Measurements from ENCODE around the gene YIF1A. TPM values are rescaled to one million over a fixed set of nuclear protein-coding genes. Genes with fewer than 3 reads are reported as not detected.
A peak's percentile ranks its signal among the peaks of the same experiment; 100 is the strongest.

The YIF1A gene
- total and polyA plus RNA-seq, 8 donors, result 11.6 to 122 (median 60.9) TPM

- H3K27me3 ChIP-seq, result peaks cover 0 to 12% (median 0%) of the 10 kb centered on the region in 3 donors
- H3K36me3 ChIP-seq, result no peaks in the 10 kb centered on the region
- H3K27ac ChIP-seq, result peak overlapping the region; percentile 65 to 94 (median 84)
- H3K4me1 ChIP-seq, result peaks cover 44 to 61% (median 58%) of the 10 kb centered on the region in 4 donors
- peak overlapping the region in 1 of 4 donors; percentile 56 for H3K4me3 ChIP-seq
- 42 to 49% (median 43%) methylated on average over 13 to 16 of the region's 16 CpGs for WGBS, 5 donors
- DNase-seq, result peak; percentile 36 to 91
- intact Hi-C loops (cut with DNase I; ENCODE audit: low total_unique reads), result loop anchor here (10.0 kb wide), 1 partner anchor 67 kb away; no protein-coding TSS in a partner anchor
- TF ChIP-seq CTCF (IDR thresholded peaks at IDR 0.05), result no peak
- no peak for TF ChIP-seq POLR2A (IDR thresholded peaks at IDR 0.05)
- no peak for TF ChIP-seq EP300 (IDR thresholded peaks at IDR 0.05)
- peak in 2 of 3 donors; percentile 39 to 43 for TF ChIP-seq POLR2AphosphoS5 (IDR thresholded peaks at IDR 0.05)
- no peaks in the 10 kb centered on the region for H3K9me3 ChIP-seq
Measured at GRCh38 chr11:66317723-66318599, 29.0 kb upstream of the YIF1A start.

GRCh38 chr11:66317322-66317722, 28.4 kb upstream of the YIF1A start:
- DNase-seq, result peak in 1 of 2 donors; percentile 81
- intact Hi-C loops (cut with DNase I; ENCODE audit: low total_unique reads), result loop anchor here (10.0 kb wide), 1 partner anchor 67 kb away; no protein-coding TSS in a partner anchor
- no peak for TF ChIP-seq POLR2AphosphoS5 (IDR thresholded peaks at IDR 0.05)
- no peak for TF ChIP-seq POLR2A (IDR thresholded peaks at IDR 0.05)
- TF ChIP-seq EP300 (IDR thresholded peaks at IDR 0.05), result no peak
- TF ChIP-seq CTCF (IDR thresholded peaks at IDR 0.05), result no peak
- no peaks in the 10 kb centered on the region for H3K36me3 ChIP-seq
- H3K4me1 ChIP-seq, result peaks cover 45 to 63% (median 61%) of the 10 kb centered on the region in 4 donors
- 21 to 33% (median 29%) methylated on average over 11 to 14 of the region's 14 CpGs for WGBS, 5 donors
- peak overlapping the region; percentile 65 to 94 (median 84) for H3K27ac ChIP-seq
- H3K4me3 ChIP-seq, result peak overlapping the region; percentile 46 to 56 (median 52)
- H3K27me3 ChIP-seq, result peaks cover 0 to 12% (median 0%) of the 10 kb centered on the region in 3 donors
- H3K9me3 ChIP-seq, result no peaks in the 10 kb centered on the region

DNA sequence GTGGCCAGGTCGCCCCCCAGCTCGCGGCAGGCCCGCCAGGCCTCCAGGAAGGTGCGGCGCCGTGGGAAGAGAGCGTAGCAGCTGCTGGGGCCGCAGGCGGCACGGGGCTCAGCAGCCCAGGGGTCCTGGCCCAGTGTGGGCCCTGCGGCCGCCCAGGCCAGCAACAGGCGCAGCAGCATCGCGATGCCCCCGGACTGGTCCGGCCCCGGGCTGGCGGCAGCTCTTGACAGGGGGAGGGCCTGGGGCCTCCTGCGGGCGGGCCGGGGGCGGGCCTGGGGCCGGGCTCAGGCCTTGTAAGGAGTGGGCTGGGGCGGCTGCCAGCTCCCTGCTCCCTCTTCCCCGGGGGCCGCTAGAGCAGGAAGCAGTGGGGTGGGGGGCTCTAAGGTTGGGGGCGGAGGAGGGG, 27.9 kb upstream of the YIF1A start, which contains the start of gene CD248:
CD248 (minus strand) TSS at position 196 of the 403 bp plus-strand sequence; CDS start at position 179, 17 bp downstream.
- H3K27ac ChIP-seq, result peak within 1 kb of the TSS; percentile 65 to 94 (median 84)
- H3K36me3 ChIP-seq, result no peaks in the 10 kb centered on the region
- WGBS, 5 donors, result 3 to 27% (median 21%) methylated on average over 8 to 29 of the region's 29 CpGs
- H3K4me3 ChIP-seq, result peak within 1 kb of the TSS; percentile 46 to 56 (median 52)
- intact Hi-C loops (cut with DNase I; ENCODE audit: low total_unique reads), result loop anchor here (10.0 kb wide), 1 partner anchor 68 kb away; no protein-coding TSS in a partner anchor
- H3K27me3 ChIP-seq, result peaks cover 0 to 12% (median 0%) of the 10 kb centered on the region in 3 donors
- TF ChIP-seq POLR2A (IDR thresholded peaks at IDR 0.05) (no peak), CTCF (IDR thresholded peaks at IDR 0.05) (no peak), EP300 (IDR thresholded peaks at IDR 0.05) (no peak), POLR2AphosphoS5 (IDR thresholded peaks at IDR 0.05) (no peak)
- no peaks in the 10 kb centered on the region for H3K9me3 ChIP-seq
- peaks cover 45 to 64% (median 62%) of the 10 kb centered on the region in 4 donors for H3K4me1 ChIP-seq
- peak in 1 of 2 donors; percentile 94 for DNase-seq

Measured in stomach (tissue), 9 donors.